Choroid plexus epithelial cell (primary cell): Measurements from ENCODE around the gene INSIG1.

ENCODE experiments used
- DNase-seq: peaks from one replicate; pipeline ENCODE4 v3.0.0-alpha.2; 2010; ENCODE audit warnings: low read depth
- H3K4me3 ChIP-seq: 2 replicates; pipeline ENCODE4 v1.5.1; 2011; ENCODE audit warnings: low read depth, mild to moderate bottlenecking, control low read depth, low read length, moderate library complexity
- TF ChIP-seq, protein P1 (sequence below): conservative IDR thresholded peaks from 2 replicates; pipeline ENCODE4 v1.5.1; 2011; ENCODE audit warnings: low read depth, mild to moderate bottlenecking, control low read depth, inconsistent platforms, low read length, moderate library complexity

Gene INSIG1

DNA sequence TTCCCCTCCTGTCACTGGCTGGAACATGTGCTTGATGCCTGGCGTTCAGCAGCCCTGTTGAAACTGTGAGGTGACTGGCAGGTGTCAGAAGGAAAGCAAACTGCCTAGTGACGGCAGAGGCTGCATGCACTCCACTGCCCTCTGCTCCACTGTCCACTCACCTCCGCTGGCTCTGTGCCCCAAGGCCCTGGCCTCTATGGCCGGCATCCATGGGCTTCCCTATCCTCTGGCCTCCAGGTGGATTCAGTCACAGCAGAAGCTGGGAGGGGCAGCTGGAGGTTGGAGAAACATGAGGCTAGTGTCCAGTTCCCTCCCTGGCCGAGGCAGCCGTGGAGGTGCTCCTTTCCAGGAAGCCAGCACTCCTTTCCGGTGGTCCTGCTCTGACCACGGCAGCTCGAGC, 31.2 kb upstream of the INSIG1 start:
- TF ChIP-seq, protein P1, sequence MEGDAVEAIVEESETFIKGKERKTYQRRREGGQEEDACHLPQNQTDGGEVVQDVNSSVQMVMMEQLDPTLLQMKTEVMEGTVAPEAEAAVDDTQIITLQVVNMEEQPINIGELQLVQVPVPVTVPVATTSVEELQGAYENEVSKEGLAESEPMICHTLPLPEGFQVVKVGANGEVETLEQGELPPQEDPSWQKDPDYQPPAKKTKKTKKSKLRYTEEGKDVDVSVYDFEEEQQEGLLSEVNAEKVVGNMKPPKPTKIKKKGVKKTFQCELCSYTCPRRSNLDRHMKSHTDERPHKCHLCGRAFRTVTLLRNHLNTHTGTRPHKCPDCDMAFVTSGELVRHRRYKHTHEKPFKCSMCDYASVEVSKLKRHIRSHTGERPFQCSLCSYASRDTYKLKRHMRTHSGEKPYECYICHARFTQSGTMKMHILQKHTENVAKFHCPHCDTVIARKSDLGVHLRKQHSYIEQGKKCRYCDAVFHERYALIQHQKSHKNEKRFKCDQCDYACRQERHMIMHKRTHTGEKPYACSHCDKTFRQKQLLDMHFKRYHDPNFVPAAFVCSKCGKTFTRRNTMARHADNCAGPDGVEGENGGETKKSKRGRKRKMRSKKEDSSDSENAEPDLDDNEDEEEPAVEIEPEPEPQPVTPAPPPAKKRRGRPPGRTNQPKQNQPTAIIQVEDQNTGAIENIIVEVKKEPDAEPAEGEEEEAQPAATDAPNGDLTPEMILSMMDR = no peak

DNA sequence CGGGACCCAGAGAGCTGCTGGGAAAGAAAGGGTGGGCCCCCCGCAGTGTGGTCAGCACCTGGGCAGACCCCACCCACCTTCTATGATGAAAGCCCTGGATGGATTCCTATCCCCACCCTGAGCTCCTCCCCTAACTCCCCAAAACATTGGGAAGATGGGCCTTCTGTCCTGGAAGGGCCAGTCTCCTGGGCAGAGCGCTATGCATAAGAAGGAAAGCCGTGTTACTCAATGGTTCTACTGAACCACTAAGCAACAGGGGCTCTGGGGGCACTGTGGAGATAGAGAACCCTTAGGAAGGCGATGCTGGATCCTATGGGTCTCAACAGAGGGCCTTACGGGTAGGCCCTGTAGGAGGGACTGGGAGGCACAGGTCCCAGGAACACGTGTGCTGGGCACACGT, 30.7 kb upstream of the INSIG1 start:
- H3K4me3 ChIP-seq = no peak overlapping the region

More for the DNA sequence above, 31.2 kb upstream of the INSIG1 start:
- no peak for DNase-seq
- H3K4me3 ChIP-seq = no peak overlapping the region

DNA sequence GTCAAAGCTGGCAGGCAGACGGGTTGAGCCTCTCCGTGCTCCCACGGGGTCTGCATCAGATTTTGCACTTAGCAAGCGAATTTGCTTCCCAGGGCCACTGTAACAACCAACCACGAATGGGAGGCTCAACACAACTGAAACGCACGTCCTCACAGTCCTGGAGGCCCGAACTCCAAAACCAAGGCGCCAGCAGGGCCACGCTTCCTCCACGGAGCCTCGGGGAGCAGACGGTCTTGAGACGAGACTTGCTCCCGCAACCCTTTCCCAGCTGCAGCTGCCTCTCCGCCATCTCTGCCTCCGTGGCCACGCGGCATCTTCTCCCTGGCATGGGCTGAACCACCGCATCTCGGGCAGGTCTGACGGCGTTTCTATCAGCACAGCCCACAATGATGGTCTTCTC, 30.2 kb upstream of the INSIG1 start:
- no peak overlapping the region for H3K4me3 ChIP-seq
- no peak for DNase-seq
- TF ChIP-seq, protein P1 = no peak

More for the DNA sequence above, 30.7 kb upstream of the INSIG1 start:
- DNase-seq = no peak
- TF ChIP-seq, protein P1 = no peak

DNA sequence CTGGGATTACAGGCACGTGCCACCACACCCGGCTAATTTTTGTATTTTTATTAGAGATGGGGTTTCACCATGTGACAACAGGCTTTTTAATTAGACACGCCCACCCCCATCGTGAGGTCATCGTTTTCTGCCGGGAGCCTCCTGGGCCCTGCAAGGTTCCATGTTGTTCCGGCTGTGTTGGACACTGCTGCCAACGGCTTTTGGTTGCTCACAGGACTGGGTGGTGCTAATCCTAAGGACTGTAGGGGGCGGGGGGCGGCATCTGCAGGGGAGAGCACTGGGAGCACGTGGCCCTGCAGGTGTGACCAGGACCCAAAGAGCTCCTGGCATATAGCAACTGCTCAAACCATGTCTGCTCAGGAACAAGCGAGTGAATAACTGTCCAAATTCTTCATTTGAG, 29.5 kb upstream of the INSIG1 start:
- no peak overlapping the region for H3K4me3 ChIP-seq

DNA sequence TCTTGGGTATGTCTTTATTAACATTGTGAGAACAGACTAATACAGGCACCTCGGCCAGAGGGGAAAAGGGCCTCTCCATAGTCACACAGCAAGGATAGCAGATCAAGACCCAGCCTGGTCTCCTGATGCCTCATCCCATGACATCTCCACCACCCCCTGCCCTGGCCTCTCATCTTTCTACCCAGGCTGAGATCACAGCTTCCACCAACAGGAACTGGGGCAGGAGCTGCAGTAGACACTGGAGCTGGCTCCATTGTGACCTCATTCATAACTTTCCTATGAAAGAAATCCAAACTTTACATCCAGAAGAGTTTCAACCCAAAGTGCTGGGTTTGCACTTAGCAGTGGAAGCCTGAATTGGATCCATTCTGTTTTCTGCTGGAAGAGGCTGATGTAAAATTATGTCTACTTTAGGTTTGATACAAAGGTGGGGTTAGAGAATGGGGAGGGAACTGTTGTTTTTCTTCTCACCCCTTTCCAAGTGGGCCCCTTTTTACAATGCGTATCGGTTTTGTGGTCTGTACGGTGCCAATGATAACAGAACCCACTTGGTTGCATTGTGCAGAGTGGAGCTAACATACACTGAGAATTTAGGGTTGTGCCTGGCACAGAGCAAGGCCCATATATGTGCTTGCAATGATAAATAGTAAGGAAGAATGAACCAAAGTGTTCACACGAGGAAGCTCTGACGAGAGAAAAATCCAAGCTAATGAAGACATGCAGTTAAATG, 28.6 kb upstream of the INSIG1 start:
- DNase-seq = no peak
- no peak overlapping the region for H3K4me3 ChIP-seq
- TF ChIP-seq, protein P1 = no peak

More for the DNA sequence above, 29.5 kb upstream of the INSIG1 start:
- TF ChIP-seq, protein P1 = no peak
- no peak for DNase-seq

DNA sequence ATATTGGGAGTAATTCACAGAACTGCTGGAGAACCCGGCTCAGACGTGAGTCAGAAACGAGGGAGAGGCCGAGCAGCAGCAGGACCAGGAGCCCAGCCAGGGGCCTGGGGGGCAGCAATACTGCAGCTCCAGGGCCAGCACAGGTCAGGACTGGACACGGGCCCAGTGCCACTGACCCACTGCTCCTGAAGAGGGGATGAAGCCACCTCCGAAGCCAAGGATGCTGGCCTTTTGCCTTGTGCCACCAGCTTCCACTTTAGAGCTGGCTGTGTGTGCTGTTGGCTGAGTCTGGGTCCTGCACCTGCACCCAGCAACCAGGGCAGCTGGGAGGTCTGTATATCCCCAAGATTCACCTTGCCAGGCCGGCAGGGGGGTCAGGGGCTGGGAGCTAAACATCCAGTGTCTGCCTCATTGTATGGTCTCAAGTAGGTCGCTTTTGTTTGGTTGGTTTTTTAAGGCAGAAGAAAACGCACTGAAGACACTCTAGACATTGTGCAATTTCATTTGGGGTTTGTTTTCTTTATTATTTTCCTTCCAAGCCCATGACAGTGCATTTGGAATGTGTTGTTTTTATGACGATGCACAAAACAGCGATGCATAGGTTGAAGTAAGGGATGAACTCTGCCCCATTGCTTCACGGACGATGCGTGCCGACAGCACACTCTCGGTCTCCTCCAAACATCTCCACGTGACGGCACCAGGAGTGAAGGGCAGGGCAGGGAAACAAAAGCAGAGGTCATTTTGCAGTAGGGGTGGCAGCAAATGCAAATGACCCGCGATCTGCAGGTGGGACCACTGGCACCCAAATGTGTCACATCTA, 27.7 kb upstream of the INSIG1 start:
- TF ChIP-seq, protein P1 = no peak
- peak; percentile 77 for DNase-seq
- no peak overlapping the region for H3K4me3 ChIP-seq
